Neural progenitor cell (in vitro differentiated cells): ENCODE data around the gene TRIM39. TPM values are rescaled to one million over a fixed set of nuclear protein-coding genes. Genes with fewer than 3 reads are reported as not detected.

Experiments used
- DNase-seq: peaks from one replicate; pipeline ENCODE4 v3.0.0-alpha.2; 2016; ENCODE audit warnings: low spot score
- H2AFZ ChIP-seq: fragments of 200-600 bp; sonication (generic); replicated peaks from 2 replicates; pipeline ENCODE4 v1.6.1; 2016; ENCODE audit warnings: antibody characterized with exemption
- H3F3A ChIP-seq: fragments of 200-600 bp; sonication (generic); 2 replicates; pipeline ENCODE4 v1.6.1; 2016; ENCODE audit warnings: antibody characterized with exemption, low read depth
- H3K27ac ChIP-seq: fragments of 200-600 bp; sonication (generic); 2 replicates; pipeline ENCODE4 v1.5.1; 2016; ENCODE audit warnings: mild to moderate bottlenecking
- H3K27me3 ChIP-seq: fragments of 200-600 bp; sonication (generic); 2 replicates; pipeline ENCODE4 v1.6.1; 2016; ENCODE audit warnings: mild to moderate bottlenecking, moderate library complexity
- H3K36me3 ChIP-seq: fragments of 200-600 bp; sonication (generic); 2 replicates; pipeline ENCODE4 v1.5.1; 2016
- H3K4me1 ChIP-seq: fragments of 200-600 bp; sonication (generic); 2 replicates; pipeline ENCODE4 v1.6.1; 2016; ENCODE audit warnings: mixed run types
- H3K4me2 ChIP-seq: fragments of 200-600 bp; sonication (generic); 2 replicates; pipeline ENCODE4 v1.6.1; 2016
- H3K4me3 ChIP-seq: fragments of 200-600 bp; sonication (generic); 2 replicates; pipeline ENCODE4 v1.5.1; 2016
- H3K79me2 ChIP-seq: fragments of 200-600 bp; sonication (generic); 2 replicates; pipeline ENCODE4 v1.6.1; 2016; ENCODE audit warnings: low read depth
- H3K9ac ChIP-seq: fragments of 200-600 bp; sonication (generic); 2 replicates; pipeline ENCODE4 v1.6.1; 2016
- H3K9me3 ChIP-seq: fragments of 200-600 bp; sonication (generic); 2 replicates; pipeline ENCODE4 v1.5.1; 2016; ENCODE audit warnings: low read depth
- H4K20me1 ChIP-seq: fragments of 200-600 bp; sonication (generic); 2 replicates; pipeline ENCODE4 v1.6.1; 2016; ENCODE audit warnings: low read depth
- H3K27ac Mint-ChIP-seq: 3 replicates; pipeline ENCODE4 v1.8.0; 2021; ENCODE audit warnings: mixed read lengths
- H3K27me3 Mint-ChIP-seq: 2 replicates; pipeline ENCODE4 v1.8.0; 2022; ENCODE audit warnings: low read depth, mild to moderate bottlenecking, inconsistent platforms, moderate library complexity, mixed read lengths; ENCODE audit not compliant: insufficient read depth
- H3K36me3 Mint-ChIP-seq: 3 replicates; pipeline ENCODE4 v1.8.0; 2021; ENCODE audit warnings: mixed read lengths
- H3K4me1 Mint-ChIP-seq: 3 replicates; pipeline ENCODE4 v1.8.0; 2021; ENCODE audit warnings: mixed read lengths
- H3K4me3 Mint-ChIP-seq: 3 replicates; pipeline ENCODE4 v1.8.0; 2021; ENCODE audit warnings: mild to moderate bottlenecking, moderate library complexity, mixed read lengths
- H3K9me3 Mint-ChIP-seq: 3 replicates; pipeline ENCODE4 v1.8.0; 2020; ENCODE audit warnings: mixed read lengths
- CTCF ChIP-seq: fragments of 200-600 bp; sonication (generic); IDR thresholded peaks from 2 replicates; pipeline ENCODE4 v1.5.1; 2017; ENCODE audit warnings: antibody characterized with exemption, mild to moderate bottlenecking
- EZH2 ChIP-seq: fragments of 200-600 bp; sonication (generic); IDR thresholded peaks from 2 replicates; pipeline ENCODE4 v1.6.1; 2017; ENCODE audit warnings: antibody characterized with exemption, mild to moderate bottlenecking, moderate library complexity
- EZH2phosphoT487 ChIP-seq: fragments of 200-600 bp; sonication (generic); IDR thresholded peaks from 2 replicates; pipeline ENCODE4 v1.6.1; 2017; ENCODE audit warnings: antibody characterized with exemption
- total RNA-seq: library from RNA; depleted of rRNA; stranded (reverse); fragments of >200 nt; gene quantifications from 2 replicates; pipeline ENCODE4 v1.2.3, GENCODE V29; 2015; ENCODE audit warnings: low replicate concordance

Gene TRIM39
- total RNA-seq, 1 donor from 2014 or later, result 11.0 TPM

GRCh38 chr6:30287139-30287538 lies 39.6 kb upstream of the TRIM39 start:
- Histone ChIP-seq H2AFZ (no peak overlapping the region), H4K20me1 (no peaks in the 10 kb centered on the region), H3F3A (peaks cover 8% of the 10 kb centered on the region), H3K36me3 (peaks cover 29% of the 10 kb centered on the region), H3K79me2 (no peaks in the 10 kb centered on the region), H3K9me3 (peaks cover 42% of the 10 kb centered on the region), H3K4me2 (no peak overlapping the region), H3K27ac (no peak overlapping the region), H3K4me3 (no peak overlapping the region), H3K27me3 (no peaks in the 10 kb centered on the region), H3K4me1 (no peaks in the 10 kb centered on the region), H3K9ac (no peak overlapping the region)
- no peaks in the 10 kb centered on the region for H3K4me1 Mint-ChIP-seq
- peaks cover 4% of the 10 kb centered on the region for H3K27me3 Mint-ChIP-seq
- H3K4me3 Mint-ChIP-seq, result no peak overlapping the region
- peaks cover 81% of the 10 kb centered on the region for H3K9me3 Mint-ChIP-seq
- H3K36me3 Mint-ChIP-seq, result peaks cover 66% of the 10 kb centered on the region
- no peak overlapping the region for H3K27ac Mint-ChIP-seq
- TF ChIP-seq EZH2phosphoT487 (no peak), EZH2 (no peak), CTCF (no peak)
- DNase-seq, result no peak

DNA sequence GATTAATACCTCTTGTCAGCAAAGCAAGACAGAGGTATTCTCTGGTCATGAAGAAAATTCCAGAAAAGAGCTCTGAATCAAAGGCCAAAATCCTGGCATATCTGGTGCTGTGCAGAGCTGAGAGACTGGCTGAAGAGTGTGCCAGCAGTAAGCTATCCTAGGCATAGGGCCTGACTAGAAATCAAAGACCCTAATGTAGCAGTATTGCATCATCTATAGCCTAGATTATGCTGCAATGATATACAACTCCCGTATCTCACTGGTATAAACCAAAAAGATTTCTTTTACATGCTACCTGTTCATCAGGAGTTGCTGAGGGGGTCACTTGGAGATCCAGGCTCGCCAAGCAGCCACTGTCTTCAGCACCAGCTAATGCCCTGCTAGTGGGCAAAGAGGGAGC lies 30.9 kb upstream of the TRIM39 start:
- no peak for DNase-seq
- Histone ChIP-seq H3K79me2 (peaks cover 5% of the 10 kb centered on the region), H3K4me2 (no peak overlapping the region), H3K27me3 (no peaks in the 10 kb centered on the region), H3K4me3 (no peak overlapping the region), H3K4me1 (no peaks in the 10 kb centered on the region), H3K9me3 (peaks cover 17% of the 10 kb centered on the region), H3K9ac (no peak overlapping the region), H3K27ac (no peak overlapping the region), H3K36me3 (peaks cover 26% of the 10 kb centered on the region), H4K20me1 (no peaks in the 10 kb centered on the region), H3F3A (no peaks in the 10 kb centered on the region), H2AFZ (no peak overlapping the region)
- Mint-ChIP-seq H3K27ac (no peak overlapping the region), H3K9me3 (peaks cover 36% of the 10 kb centered on the region), H3K4me3 (no peak overlapping the region), H3K27me3 (no peaks in the 10 kb centered on the region), H3K36me3 (peaks cover 77% of the 10 kb centered on the region), H3K4me1 (no peaks in the 10 kb centered on the region)
- no peak for TF ChIP-seq EZH2phosphoT487
- no peak for TF ChIP-seq EZH2
- TF ChIP-seq CTCF, result no peak

DNA sequence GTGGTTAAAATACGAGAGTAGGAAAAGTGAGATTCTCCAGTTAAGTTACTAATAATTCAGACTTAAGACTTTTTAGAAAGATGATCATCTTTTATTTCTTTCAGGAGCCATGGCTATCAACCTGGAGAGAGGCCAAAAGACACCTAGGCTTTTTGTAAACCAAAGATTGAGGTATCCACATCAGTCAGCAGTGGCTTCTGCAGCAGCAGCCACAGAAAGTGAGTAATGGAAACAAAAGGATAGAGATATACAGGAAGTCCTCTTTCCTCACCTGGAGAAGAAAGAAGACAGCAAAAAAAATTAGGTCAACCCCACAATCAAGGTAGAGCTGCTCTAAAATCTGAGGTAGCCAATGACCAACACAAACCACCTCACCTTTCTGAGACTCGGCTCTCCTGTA lies 22.7 kb upstream of the TRIM39 start:
- H3K4me1 Mint-ChIP-seq, result no peaks in the 10 kb centered on the region
- Histone ChIP-seq H4K20me1 (peaks cover 5% of the 10 kb centered on the region), H3K4me1 (no peaks in the 10 kb centered on the region), H3K9me3 (peaks cover 17% of the 10 kb centered on the region), H3F3A (no peaks in the 10 kb centered on the region), H3K36me3 (peaks cover 24% of the 10 kb centered on the region), H3K4me3 (no peak overlapping the region), H2AFZ (no peak overlapping the region), H3K27ac (no peak overlapping the region), H3K27me3 (no peaks in the 10 kb centered on the region), H3K79me2 (peaks cover 60% of the 10 kb centered on the region), H3K9ac (no peak overlapping the region), H3K4me2 (no peak overlapping the region)
- no peak overlapping the region for H3K27ac Mint-ChIP-seq
- TF ChIP-seq CTCF (no peak), EZH2phosphoT487 (no peak), EZH2 (no peak)
- DNase-seq, result no peak
- no peak overlapping the region for H3K4me3 Mint-ChIP-seq
- H3K9me3 Mint-ChIP-seq, result peaks cover 50% of the 10 kb centered on the region
- H3K36me3 Mint-ChIP-seq, result peaks cover 83% of the 10 kb centered on the region
- H3K27me3 Mint-ChIP-seq, result peaks cover 2% of the 10 kb centered on the region
